Anterior cingulate cortex (tissue), 58 donors: ENCODE data around the gene NOC3L.

ENCODE experiments used
- DNase-seq, 58 donors: peaks; one replicate each; lab custom pipeline; 2025; lab: John Stamatoyannopoulos, UW

Gene NOC3L

DNA sequence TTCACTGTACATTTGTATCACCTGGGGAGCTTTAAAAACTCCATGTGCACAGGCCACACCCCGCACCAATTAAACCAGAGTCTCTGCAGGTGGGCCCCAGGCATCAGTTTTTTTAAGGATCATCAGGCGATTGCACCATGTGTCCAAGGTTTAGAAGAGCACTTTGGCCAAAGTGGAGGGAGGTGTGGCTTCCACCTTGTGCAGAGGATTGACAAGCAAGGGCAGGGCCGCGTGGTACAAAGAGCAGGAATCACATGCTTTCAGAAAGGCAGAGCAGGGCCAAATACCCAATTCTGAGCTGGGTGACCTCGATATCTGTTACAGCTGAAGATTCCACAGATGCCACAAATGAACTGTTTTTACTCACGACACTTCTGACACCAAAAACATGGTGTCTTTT, 52.4 kb downstream of the NOC3L start:
- DNase-seq, result no peak

DNA sequence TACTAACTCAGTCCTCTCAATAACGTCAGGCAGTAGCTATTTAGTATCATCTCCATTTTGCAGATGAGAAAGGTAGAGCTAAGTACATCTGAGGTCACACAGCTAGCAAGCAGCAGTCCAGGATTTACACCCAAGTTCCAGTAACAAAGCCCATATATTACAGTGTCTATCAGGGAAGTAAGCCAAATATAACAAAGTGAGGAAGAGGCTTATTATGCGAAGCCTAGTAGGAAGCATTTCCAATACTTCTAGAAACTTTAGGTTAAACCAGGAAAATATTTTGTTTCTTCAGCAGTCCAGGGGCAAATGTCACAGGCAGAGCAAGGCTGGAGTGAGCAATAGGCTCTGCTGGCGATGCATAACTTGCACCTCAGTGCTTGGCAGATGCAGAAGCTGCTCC, 53.9 kb downstream of the NOC3L start:
- no peak for DNase-seq

DNA sequence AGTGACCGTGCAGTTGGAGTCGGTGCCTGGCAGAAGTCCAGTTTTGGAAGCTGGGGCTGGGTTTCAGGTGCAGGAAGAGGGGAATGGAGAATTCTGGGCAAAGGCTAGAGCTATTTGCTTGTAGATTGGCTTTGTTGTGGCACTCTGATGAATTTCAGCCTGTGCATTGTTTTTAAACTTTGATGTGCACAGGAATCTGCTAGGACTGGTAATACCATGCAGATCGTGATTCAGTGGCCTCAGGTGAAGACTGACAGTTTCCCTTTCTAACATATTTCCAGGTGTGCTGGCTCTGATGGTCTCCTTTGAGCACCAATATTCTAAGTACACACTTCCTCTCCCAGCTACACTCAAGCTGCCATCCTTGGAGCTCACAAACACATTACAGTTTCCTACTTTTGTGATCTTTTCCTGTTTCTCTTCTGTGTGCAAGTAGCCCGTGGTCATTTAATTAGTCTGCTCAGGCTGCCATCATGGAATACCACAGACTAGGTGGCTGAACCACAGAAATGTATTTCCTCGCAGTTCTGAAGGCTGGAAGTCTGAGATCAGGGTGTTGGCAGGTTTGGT, 55.6 kb downstream of the NOC3L start:
- no peak for DNase-seq

DNA sequence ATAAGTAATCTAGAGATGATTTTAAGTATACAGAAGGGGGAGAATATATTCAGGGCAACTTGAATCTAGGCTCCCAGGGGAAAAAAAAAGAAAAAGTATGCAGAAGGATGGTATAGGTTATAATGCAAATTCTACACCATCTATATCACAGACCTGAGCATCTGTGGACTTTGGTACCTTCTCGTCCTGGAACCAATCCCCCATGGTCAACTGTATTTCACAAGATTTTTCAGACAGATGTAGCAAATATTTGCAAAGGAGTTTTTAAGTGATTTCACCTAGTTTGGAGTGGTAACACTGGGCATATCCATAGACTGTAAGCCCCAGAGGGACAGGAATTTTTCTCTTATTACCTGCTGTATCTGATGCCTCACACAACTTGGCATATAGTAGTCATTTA, 58.8 kb downstream of the NOC3L start:
- DNase-seq, result no peak

DNA sequence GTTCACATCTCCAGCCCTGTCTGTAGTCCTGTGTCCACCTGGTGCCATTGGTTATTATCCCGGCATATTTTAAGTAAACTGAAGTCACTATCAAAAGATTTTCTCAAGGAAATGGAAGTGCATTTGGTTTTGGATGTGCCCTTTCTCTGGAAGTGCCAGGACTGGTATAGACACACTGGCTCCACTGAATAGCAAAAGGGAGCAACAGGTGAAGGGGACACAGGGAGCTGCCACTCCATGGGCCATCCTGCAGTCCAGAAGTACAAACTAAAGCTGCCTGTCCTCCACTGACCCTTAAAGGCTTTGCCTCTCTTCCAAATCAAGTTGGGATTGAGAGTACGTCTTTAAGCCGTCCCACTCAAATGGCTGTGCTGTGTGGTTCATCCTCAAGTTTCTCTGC, 62.7 kb downstream of the NOC3L start:
- DNase-seq, result no peak

DNA sequence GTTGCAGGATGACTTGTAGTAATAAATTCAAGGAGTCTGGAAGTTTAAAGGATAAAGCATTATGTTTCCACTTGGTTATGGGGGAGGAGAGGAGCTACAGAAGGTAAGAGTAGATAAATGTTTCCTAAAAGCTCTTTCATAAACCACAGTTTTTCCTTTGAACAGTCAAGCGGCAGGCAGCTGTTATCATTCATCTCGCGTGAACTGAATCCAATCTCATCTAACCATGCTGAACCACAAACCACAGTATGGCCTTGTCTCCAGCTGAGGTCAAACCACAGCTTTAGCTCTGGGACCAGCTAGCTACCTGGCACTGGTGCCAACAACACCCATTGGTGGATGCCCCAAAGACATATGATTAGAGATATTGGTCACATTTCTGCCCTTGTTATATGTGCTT, 63.3 kb downstream of the NOC3L start:
- no peak for DNase-seq

DNA sequence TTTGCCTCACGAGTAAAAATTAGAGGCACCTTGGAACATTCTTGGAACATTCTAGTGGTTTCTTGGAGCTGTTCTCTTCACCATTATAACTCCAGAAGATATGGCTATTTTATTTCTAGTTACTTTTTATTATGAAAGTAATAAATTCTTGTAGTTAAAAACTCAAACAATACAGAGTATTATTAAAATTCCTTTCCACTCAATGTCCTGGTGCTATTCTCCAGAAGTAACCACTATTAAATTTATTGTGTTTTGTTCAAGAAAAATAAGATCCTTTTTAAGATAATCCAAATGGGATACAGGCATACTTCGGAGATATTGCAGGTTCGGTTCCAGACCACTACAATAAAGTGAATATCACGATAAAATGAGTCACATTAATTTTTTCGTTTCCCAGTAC, 68.6 kb downstream of the NOC3L start:
- no peak for DNase-seq

DNA sequence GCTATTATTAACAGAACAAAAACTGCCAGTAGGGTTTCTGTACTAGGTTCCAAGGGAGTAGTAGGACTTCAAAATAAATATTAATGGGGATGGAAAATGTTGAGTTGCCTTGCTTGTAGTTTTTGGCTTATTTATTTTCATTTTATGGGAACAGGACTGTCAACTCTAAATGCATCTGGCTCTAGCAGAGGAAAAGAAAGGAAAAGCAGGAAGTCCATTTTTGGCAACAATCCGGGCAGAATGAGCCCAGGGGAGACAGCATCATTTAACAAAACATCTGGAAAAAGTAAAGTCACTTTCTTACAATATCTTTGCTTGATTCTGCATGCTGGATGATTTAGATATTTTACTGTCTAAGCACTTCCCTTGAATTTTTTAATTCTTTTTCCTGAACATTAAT, 69.4 kb downstream of the NOC3L start:
- DNase-seq, result no peak

DNA sequence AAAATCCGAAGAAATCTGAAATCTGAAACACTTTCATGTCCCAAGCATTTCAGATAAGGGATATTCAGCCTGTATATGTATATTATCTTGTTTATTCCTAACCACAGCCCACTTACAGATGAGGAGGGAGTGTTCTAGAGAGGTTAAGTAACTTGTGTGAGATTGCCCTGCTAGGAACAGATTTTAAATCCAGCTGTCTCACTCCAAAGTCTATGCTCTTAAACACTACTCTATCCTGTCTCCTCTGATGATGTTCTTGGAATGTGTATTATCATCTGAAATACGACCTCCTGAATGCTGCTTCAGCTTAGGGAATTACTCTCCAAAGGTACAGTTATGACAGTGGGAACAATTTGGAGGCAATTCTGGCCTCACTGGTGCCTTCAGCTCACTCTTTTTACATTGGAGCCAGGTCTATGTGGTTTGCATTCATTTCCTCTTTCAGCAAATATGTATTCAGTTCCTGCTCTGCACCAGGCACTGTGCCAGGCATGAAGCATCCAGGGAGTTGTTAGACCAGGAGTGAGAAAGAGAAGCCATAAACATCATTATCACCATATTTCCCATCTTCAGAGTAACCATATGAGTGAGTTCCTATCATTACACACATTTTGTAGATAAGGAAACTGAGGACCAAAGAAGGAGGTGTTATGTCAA, 70.2 kb downstream of the NOC3L start:
- peak in 11 of 58 donors; percentile 0 to 26 (median 14) for DNase-seq

DNA sequence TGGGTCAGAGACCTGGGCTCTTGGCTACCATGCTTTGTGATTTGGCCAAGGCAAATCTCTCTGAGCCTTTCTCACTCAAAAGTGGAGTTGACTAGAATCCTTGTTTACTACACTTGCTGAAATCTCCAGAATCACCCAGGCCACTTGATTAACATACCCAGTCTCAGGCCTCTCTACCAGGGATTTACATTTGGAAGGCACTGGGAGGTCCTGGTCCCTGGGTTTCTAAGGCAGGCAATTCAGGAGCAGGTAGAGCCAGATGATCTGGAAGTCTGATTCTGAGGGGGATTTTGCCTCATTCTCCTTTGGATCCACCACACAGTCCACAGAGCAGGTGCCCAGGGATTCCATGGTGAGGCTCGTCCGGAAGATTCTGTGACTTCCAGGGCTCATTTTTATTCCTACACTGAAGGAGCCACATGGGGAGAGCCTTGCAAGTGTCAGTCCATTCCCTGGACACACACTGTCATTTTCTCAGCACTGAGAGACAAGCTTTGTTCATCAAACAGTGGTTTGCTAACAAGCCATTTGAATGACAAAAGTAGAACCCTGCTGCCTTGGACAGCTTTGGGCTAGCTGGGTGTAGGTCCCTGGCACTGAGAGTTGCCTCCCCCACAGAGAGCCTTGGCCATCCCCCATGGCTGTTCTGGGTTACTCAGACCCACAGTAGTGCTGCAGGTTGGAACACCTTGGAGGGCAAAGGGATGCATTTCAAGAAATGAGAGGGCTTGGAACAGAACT, 74.2 kb downstream of the NOC3L start:
- peak in 1 of 58 donors; percentile 6 for DNase-seq

DNA sequence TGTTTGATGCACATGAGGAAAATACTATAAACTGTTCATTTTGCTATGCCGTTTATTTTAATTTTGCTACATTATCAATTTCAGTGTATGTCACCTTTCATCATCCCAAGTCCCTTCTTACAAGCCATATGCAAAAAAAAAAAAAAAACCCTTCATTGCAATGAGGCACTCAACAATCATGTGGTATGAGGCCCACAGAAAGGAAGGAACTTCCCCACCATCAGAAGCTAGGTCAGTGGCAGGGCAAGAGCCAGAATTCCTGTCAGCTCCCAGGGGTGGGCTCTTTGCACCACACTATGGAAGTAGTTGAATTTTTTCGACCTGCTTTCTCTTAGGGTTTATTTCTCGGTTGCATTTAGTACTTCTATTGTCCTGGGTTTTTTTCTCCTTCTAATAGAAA, 75.4 kb downstream of the NOC3L start:
- no peak for DNase-seq

DNA sequence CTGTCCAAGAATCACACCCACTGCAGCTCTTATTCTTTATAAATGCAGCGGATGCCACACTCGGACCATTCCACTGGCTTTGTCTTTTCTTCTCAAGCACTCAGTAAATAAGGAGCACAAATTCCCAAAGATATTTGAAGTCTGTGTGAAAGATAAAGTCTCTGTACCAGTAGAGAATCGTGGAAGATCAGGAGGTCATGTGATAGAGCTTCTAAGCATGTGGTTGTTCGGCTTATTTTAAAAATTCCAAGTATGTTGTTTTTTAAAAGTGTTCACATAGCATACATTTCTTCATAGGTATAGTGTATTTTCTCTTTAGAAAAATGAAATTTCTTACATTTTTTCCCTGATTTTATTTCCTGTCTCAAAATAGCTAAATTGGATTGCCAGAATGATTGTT, 75.8 kb downstream of the NOC3L start:
- DNase-seq, result no peak

DNA sequence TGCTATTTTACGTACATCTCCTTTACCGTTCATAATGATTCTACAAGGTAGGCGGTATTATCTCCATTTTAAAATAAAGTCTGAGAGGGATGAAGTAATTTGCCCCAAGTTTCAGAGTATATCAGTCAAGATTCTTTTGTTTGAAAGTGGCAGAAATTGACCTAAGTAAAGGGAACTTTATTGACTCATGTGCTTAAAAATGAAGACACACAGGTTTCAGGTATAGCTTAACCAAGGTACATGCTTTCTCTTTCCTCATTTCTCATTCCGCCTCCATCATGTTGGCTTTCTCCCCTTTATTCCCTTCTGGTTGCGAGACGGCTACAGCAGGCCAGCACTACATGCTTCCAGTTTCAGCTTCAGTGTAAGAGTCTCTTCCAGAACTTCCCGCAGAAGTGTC, 77.5 kb downstream of the NOC3L start:
- no peak for DNase-seq
